Neural crest cell (in vitro differentiated cells): Measurements from ENCODE around the gene PRKD2. TPM values are rescaled to one million over a fixed set of nuclear protein-coding genes. Genes with fewer than 3 reads are reported as not detected.

Source experiments
- DNase-seq: peaks from one replicate; pipeline ENCODE4 v3.0.0; 2021; ENCODE audit warnings: low read depth, mixed read lengths, low spot score
- H3K27ac Mint-ChIP-seq: one replicate; pipeline ENCODE4 v1.8.0; 2021; ENCODE audit warnings: mild to moderate bottlenecking, mixed read lengths; ENCODE audit not compliant: unreplicated experiment
- H3K27me3 Mint-ChIP-seq: 2 replicates; pipeline ENCODE4 v1.8.0; 2021; ENCODE audit warnings: low read depth, mild to moderate bottlenecking, mixed read lengths
- H3K36me3 Mint-ChIP-seq: 2 replicates; pipeline ENCODE4 v1.8.0; 2021; ENCODE audit warnings: low read depth, mild to moderate bottlenecking, mixed read lengths
- H3K4me1 Mint-ChIP-seq: 2 replicates; pipeline ENCODE4 v1.8.0; 2021; ENCODE audit warnings: mixed read lengths
- H3K4me3 Mint-ChIP-seq: one replicate; pipeline ENCODE4 v1.8.0; 2021; ENCODE audit warnings: mild to moderate bottlenecking, mixed read lengths
- H3K9me3 Mint-ChIP-seq: 2 replicates; pipeline ENCODE4 v1.8.0; 2021; ENCODE audit warnings: mixed read lengths
- total RNA-seq: library from RNA; stranded (reverse); gene quantifications from 2 replicates; pipeline ENCODE4 v1.2.1, GENCODE V29; 2021
- TF ChIP-seq, protein P1 (sequence below): fragments of 200-600 bp; sonication (generic); conservative IDR thresholded peaks from 2 replicates; pipeline ENCODE4 v1.5.0; 2021; ENCODE audit warnings: antibody characterized with exemption, mild to moderate bottlenecking

PRKD2 gene
- total RNA-seq, 1 donor from 2014 or later, result 55.5 TPM

DNA sequence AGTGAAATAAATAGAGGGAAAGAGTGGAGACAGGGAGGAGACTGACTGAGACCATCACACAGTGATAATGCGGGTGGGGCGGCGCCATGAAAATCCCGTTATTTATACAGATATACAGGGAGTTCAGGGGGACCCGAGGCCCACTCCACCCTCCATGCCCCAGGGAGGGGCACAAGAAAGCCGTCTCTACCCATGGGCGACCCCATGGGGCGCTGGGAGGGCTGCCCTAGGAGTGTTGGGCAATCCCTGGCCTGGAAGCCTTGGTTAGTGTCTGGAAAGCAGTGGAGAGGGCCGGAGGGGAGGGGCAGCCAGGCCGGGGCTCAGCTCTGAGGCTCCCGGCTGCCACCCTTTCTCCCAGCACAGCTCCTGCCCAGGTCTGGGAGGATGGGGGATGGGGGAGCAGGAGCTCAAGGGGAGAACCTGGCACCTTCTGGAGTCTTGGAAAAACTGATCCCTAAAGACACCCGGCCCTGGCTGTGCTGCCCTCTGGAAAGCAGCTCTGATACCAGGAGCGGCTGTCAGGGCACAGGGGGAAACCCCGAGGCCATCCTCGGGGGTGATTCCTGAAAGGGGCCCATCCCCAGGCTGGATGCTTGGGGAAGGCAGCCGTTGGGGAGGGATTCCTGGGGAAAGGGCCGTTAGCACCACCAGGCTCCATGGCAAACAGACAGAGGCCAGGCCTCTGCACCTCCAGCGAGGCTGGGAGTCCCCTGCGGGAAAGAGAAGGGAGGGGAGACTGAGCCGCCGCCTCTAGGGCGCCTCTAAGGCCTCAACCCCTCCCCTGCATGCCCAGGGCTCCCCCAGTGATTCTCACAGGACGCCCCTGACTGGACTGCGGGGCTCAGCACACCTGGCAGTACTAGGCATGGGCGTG, 3.0 kb upstream of the PRKD2 start:
- Mint-ChIP-seq H3K4me3 (peak overlapping the region; percentile 63), H3K4me1 (peaks cover 25% of the 10 kb centered on the region), H3K27ac (no peak overlapping the region), H3K9me3 (no peaks in the 10 kb centered on the region), H3K27me3 (peaks cover 2% of the 10 kb centered on the region), H3K36me3 (peaks cover 3% of the 10 kb centered on the region)
- no peak for DNase-seq
- TF ChIP-seq, protein P1, sequence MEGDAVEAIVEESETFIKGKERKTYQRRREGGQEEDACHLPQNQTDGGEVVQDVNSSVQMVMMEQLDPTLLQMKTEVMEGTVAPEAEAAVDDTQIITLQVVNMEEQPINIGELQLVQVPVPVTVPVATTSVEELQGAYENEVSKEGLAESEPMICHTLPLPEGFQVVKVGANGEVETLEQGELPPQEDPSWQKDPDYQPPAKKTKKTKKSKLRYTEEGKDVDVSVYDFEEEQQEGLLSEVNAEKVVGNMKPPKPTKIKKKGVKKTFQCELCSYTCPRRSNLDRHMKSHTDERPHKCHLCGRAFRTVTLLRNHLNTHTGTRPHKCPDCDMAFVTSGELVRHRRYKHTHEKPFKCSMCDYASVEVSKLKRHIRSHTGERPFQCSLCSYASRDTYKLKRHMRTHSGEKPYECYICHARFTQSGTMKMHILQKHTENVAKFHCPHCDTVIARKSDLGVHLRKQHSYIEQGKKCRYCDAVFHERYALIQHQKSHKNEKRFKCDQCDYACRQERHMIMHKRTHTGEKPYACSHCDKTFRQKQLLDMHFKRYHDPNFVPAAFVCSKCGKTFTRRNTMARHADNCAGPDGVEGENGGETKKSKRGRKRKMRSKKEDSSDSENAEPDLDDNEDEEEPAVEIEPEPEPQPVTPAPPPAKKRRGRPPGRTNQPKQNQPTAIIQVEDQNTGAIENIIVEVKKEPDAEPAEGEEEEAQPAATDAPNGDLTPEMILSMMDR, result no peak

DNA sequence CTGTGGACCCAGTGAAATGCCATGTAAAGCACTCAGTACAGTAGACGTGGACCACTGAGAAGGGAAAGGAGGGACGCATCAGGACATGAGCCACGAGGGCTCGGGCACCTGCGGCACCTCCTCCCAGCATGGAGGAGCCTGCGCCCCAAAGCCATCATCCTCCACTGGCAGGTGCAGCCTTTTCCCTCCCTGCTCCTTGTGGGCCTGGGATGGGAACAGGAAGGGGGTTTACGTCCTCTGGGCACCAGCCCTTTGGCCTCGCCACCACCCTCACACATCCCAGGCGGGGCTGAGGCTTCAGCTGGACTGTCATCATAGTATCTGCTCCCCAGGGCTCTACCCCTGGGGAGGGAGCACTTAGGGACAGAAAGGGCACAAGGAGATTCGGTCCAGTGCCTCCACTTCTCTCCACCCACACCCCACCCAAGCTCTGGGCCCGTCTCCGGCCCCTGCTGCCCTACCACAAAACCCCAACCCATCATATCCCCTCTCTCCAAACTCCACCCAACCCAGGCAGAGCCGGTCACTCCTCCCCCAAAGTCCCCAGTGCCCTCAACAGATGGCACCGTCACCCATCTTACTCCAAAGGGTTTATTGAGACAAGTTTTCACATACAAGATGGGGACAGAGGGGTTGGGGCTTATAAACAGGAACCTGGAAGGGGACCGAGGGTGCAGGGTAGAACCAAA, 2.2 kb upstream of the PRKD2 start:
- Mint-ChIP-seq H3K4me3 (peak overlapping the region; percentile 86), H3K36me3 (peaks cover 3% of the 10 kb centered on the region), H3K9me3 (no peaks in the 10 kb centered on the region), H3K4me1 (peaks cover 29% of the 10 kb centered on the region), H3K27ac (no peak overlapping the region), H3K27me3 (peaks cover 2% of the 10 kb centered on the region)
- DNase-seq, result no peak
- TF ChIP-seq, protein P1, result no peak

DNA sequence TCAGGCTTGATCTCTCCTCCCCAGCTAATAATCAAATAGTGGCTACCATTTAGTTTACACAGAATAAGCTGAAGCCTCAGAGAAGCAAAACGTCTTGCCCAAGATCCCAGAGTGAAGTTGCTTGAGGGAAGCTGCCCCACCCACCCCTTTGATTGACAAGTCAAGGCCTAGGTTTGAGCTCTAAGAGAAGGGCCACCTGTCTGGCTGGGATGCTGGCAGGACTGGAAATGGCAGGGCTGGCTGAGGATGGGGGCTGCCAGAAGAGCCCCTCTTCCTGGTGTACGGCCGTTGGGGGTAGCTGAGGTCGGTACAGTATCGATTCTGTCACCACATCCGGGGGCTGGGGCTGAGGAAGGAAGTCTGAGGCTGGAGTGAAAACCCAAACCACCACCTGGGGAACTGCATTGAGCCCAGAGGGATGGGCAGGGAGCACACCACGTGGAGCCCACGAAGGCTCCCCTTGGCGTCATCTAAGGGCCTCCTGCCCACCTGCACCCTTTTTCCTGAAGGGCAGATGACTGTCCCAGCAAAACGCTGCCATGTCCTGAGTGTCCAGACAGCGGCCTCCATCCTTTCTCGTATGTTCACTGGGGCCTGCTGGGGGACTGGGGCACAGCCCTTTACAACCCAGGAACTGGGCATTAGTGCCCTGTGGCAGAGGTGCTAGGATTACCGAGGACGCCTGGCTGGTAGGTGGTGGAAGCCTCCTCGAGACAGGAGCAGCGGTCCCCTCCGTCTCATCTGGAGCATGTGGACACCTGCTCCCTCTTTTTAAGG, 1.4 kb upstream of the PRKD2 start:
- Mint-ChIP-seq H3K4me1 (peaks cover 35% of the 10 kb centered on the region), H3K4me3 (peak overlapping the region; percentile 86), H3K27ac (no peak overlapping the region), H3K9me3 (no peaks in the 10 kb centered on the region), H3K27me3 (peaks cover 2% of the 10 kb centered on the region), H3K36me3 (peaks cover 3% of the 10 kb centered on the region)
- no peak for DNase-seq
- TF ChIP-seq, protein P1, result no peak

DNA sequence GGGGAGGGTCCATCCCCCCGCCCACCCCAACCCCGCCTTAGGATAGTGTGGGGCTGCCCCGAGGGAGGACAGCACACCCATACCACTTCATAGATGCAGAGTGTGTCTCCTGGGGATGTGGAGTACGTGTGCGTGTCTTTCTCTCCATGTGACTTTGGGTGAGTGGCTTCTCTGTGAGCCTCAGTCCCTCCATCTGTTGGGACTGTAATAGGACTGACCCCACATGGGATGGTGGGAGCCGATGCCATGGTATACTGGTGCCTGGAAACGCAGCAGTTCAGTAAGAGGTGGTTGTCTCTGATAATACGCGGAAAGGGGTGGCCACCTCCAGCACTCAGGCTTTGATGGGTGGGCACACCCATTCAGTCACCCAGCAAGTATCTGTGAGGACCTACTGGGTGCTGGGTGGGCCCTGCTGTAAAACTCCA, 816 bp upstream of the PRKD2 start:
- Mint-ChIP-seq H3K27me3 (peaks cover 2% of the 10 kb centered on the region), H3K9me3 (no peaks in the 10 kb centered on the region), H3K4me1 (peaks cover 37% of the 10 kb centered on the region), H3K4me3 (peak overlapping the region; percentile 86), H3K27ac (no peak overlapping the region), H3K36me3 (peaks cover 3% of the 10 kb centered on the region)
- DNase-seq, result no peak
- TF ChIP-seq, protein P1, result no peak

DNA sequence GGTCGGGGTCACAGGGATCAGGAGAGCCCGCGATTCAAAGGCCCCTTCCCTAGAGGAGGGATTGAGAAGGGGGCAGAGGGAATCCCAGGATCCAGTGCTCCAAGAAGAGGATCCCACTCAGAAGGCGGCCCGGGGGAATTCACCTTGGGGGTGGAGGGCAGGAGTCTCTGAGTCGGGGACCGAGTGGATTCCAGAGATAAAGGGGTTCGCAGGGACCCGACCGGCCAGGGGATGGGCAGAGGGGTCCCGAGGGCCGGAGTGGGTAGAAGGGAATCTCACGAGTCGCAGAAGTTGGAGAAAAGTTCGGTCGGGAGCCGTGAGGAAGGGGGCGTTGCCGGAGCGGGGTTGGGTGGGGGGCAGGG, 261 bp downstream of the PRKD2 start:
- peak overlapping the region; percentile 96 for H3K4me3 Mint-ChIP-seq
- DNase-seq, result no peak

More for the DNA sequence above, 261 bp downstream of the PRKD2 start:
- Mint-ChIP-seq H3K27ac (peak overlapping the region; percentile 91), H3K27me3 (peaks cover 2% of the 10 kb centered on the region), H3K36me3 (no peaks in the 10 kb centered on the region), H3K4me1 (peaks cover 40% of the 10 kb centered on the region), H3K9me3 (no peaks in the 10 kb centered on the region)
- TF ChIP-seq, protein P1, result no peak
